Smooth muscle cell (in vitro differentiated cells): ENCODE measurements around the gene FDX2. TPM values are rescaled to one million over a fixed set of nuclear protein-coding genes. Genes with fewer than 3 reads are reported as not detected.

ENCODE experiments used
- DNase-seq: peaks from one replicate; lab custom pipeline; 2025; ENCODE audit not compliant: unreplicated experiment; lab: John Stamatoyannopoulos, UW
- H2AFZ ChIP-seq: fragments of 200-600 bp; sonication (generic); 2 replicates; pipeline ENCODE4 v1.6.0; 2016; ENCODE audit warnings: antibody characterized with exemption, low read depth, mild to moderate bottlenecking
- H3F3A ChIP-seq: fragments of 200-600 bp; sonication (generic); 2 replicates; pipeline ENCODE4 v1.6.0; 2017; ENCODE audit warnings: antibody characterized with exemption, low read depth
- H3K27ac ChIP-seq: fragments of 200-600 bp; sonication (generic); 2 replicates; pipeline ENCODE4 v1.5.1; 2016; ENCODE audit warnings: low read depth, mild to moderate bottlenecking
- H3K27me3 ChIP-seq: fragments of 200-600 bp; sonication (generic); 2 replicates; pipeline ENCODE4 v1.6.1; 2016; ENCODE audit warnings: low read depth, mild to moderate bottlenecking
- H3K36me3 ChIP-seq: fragments of 200-600 bp; sonication (generic); 2 replicates; pipeline ENCODE4 v1.5.1; 2016; ENCODE audit warnings: low read depth
- H3K4me1 ChIP-seq: fragments of 200-600 bp; sonication (generic); 2 replicates; pipeline ENCODE4 v1.5.1; 2016; ENCODE audit warnings: low read depth
- H3K4me2 ChIP-seq: fragments of 200-600 bp; sonication (generic); 2 replicates; pipeline ENCODE4 v1.6.0; 2016; ENCODE audit warnings: mild to moderate bottlenecking
- H3K4me3 ChIP-seq: fragments of 200-600 bp; sonication (generic); 2 replicates; pipeline ENCODE4 v1.5.1; 2016; ENCODE audit warnings: mild to moderate bottlenecking
- H3K79me2 ChIP-seq: fragments of 200-600 bp; sonication (generic); 2 replicates; pipeline ENCODE4 v1.6.0; 2016; ENCODE audit warnings: low read depth, mild to moderate bottlenecking
- H3K9ac ChIP-seq: fragments of 200-600 bp; sonication (generic); 2 replicates; pipeline ENCODE4 v1.6.0; 2016; ENCODE audit warnings: low read depth
- H3K9me3 ChIP-seq: fragments of 200-600 bp; sonication (generic); replicated peaks from 2 replicates; pipeline ENCODE4 v1.5.1; 2016; ENCODE audit warnings: low read depth
- H4K20me1 ChIP-seq: fragments of 200-600 bp; sonication (generic); 2 replicates; pipeline ENCODE4 v1.6.0; 2016; ENCODE audit warnings: low read depth
- CTCF ChIP-seq: fragments of 200-600 bp; sonication (generic); IDR thresholded peaks from 2 replicates; pipeline ENCODE4 v1.5.1; 2017; ENCODE audit warnings: borderline replicate concordance, mild to moderate bottlenecking, antibody characterized with exemption; ENCODE audit not compliant: insufficient read depth, poor library complexity, severe bottlenecking
- WGBS: methylation state at CpG from one replicate; pipeline ENCODE4 v1.1.7; 2016; ENCODE audit warnings: low lambda C conversion rate; 5-methylcytosine and 5-hydroxymethylcytosine counted together
- polyA plus RNA-seq: library from polyadenylated mRNA; unstranded; fragments of >200 nt; fragmentation: Nextera tagmentation; extraction: Ambion mirVana; gene quantifications from 2 replicates; pipeline ENCODE4 v1.2.1, GENCODE V29; 2016
- total RNA-seq: library from RNA; depleted of rRNA; stranded (reverse); fragments of >200 nt; gene quantifications from 2 replicates; pipeline ENCODE4 v1.2.3, GENCODE V29; 2014

Gene FDX2
- total RNA-seq (7.6 and 15.3 TPM in 2 replicates), polyA plus RNA-seq (39.1 and 46.0 TPM in 2 replicates)

- Histone ChIP-seq H3K27ac (peak within 1 kb of the TSS; percentile 14), H3K27me3 (no peaks in the 10 kb centered on the region), H3K4me3 (peak within 1 kb of the TSS; percentile 93), H3K4me2 (peak within 1 kb of the TSS; percentile 97), H3K9ac (peak within 1 kb of the TSS; percentile 69), H2AFZ (peak within 1 kb of the TSS; percentile 84), H3K36me3 (no peaks in the 10 kb centered on the region), H3K4me1 (peaks cover 10% of the 10 kb centered on the region), H3K9me3 (no peaks in the 10 kb centered on the region), H3F3A (peaks cover 7% of the 10 kb centered on the region), H3K79me2 (no peaks in the 10 kb centered on the region), H4K20me1 (no peaks in the 10 kb centered on the region)
- WGBS = 4% methylated on average over 37 of the region's 55 CpGs
- TF ChIP-seq CTCF = no peak
- peak; percentile 74 for DNase-seq
Observed at GRCh38 chr19:10315335-10316214, at the start of gene FDX2. Gene FDX2, minus strand, starts transcription at chr19:10316015. Its CDS starts 19 bp downstream, at chr19:10315996.

GRCh38 chr19:10365518-10365917 lies 49.7 kb upstream of the FDX2 start:
- 95% methylated on average over 18 of the region's 23 CpGs for WGBS
- no peak for TF ChIP-seq CTCF
- Histone ChIP-seq H3K36me3 (no peaks in the 10 kb centered on the region), H3K27ac (no peak overlapping the region), H4K20me1 (peaks cover 14% of the 10 kb centered on the region), H3K9ac (no peak overlapping the region), H3K79me2 (no peaks in the 10 kb centered on the region), H3K9me3 (no peaks in the 10 kb centered on the region), H3K4me3 (no peak overlapping the region), H3K27me3 (no peaks in the 10 kb centered on the region), H3F3A (no peaks in the 10 kb centered on the region), H3K4me1 (no peaks in the 10 kb centered on the region), H3K4me2 (no peak overlapping the region), H2AFZ (no peak overlapping the region)
- DNase-seq = no peak

- TF ChIP-seq CTCF = no peak
- Histone ChIP-seq H3F3A (no peaks in the 10 kb centered on the region), H3K4me3 (no peak overlapping the region), H3K79me2 (no peaks in the 10 kb centered on the region), H3K9me3 (no peaks in the 10 kb centered on the region), H3K27me3 (no peaks in the 10 kb centered on the region), H3K36me3 (no peaks in the 10 kb centered on the region), H4K20me1 (peaks cover 14% of the 10 kb centered on the region), H3K9ac (no peak overlapping the region), H3K27ac (no peak overlapping the region), H3K4me2 (no peak overlapping the region), H3K4me1 (no peaks in the 10 kb centered on the region), H2AFZ (no peak overlapping the region)
- 97% methylated on average over 17 of the region's 19 CpGs for WGBS
- no peak for DNase-seq
Observed at GRCh38 chr19:10364644-10365043, 48.8 kb upstream of the FDX2 start.

GRCh38 chr19:10363789-10364281 lies 48.0 kb upstream of the FDX2 start:
- Histone ChIP-seq H3K36me3 (no peaks in the 10 kb centered on the region), H2AFZ (no peak overlapping the region), H3K4me2 (no peak overlapping the region), H3K9me3 (no peaks in the 10 kb centered on the region), H3F3A (no peaks in the 10 kb centered on the region), H3K79me2 (no peaks in the 10 kb centered on the region), H3K4me3 (no peak overlapping the region), H3K9ac (no peak overlapping the region), H3K27ac (no peak overlapping the region), H3K27me3 (no peaks in the 10 kb centered on the region), H4K20me1 (peaks cover 14% of the 10 kb centered on the region), H3K4me1 (no peaks in the 10 kb centered on the region)
- 86% methylated on average over 12 of the region's 12 CpGs for WGBS
- TF ChIP-seq CTCF = no peak
- DNase-seq = no peak
